Measurements from ENCODE around the gene LAIR1. TPM values are rescaled to one million over a fixed set of nuclear protein-coding genes. Genes with fewer than 3 reads are reported as not detected.

Gene LAIR1
- total RNA-seq (2014; rRNA removed; shearing (Covaris generic)) (1.3 TPM in 1 of 2 replicates, not detected in the other), polyA plus RNA-seq (2016; fragmentation: Nextera tagmentation; extraction: Ambion mirVana) (0.10 TPM in 2 replicates)
- long read RNA-seq: 0 reads

GRCh38 chr19:54364775-54365257, at the start of gene LAIR1:
TSS of gene LAIR1 (minus strand) at chr19:54364931. CDS start at chr19:54364804, 127 bp downstream.
- Histone ChIP-seq H3K27me3 (ENCODE audit: insufficient read depth) (no peaks in the 10 kb centered on the region), H2AFZ (peak within 1 kb of the TSS; percentile 59; the same call in 1 of the 2 replicates), H3K27ac (ENCODE audit: low read depth) (no peak within 1 kb of the TSS), H3K36me3 (ENCODE audit: insufficient read depth) (no peaks in the 10 kb centered on the region), H4K20me1 (replicated peaks; ENCODE audit: insufficient read depth) (no peaks in the 10 kb centered on the region), H3K9me2 (ENCODE audit: insufficient read depth) (no peaks in the 10 kb centered on the region), H3K79me2 (replicated peaks; ENCODE audit: insufficient read depth) (no peaks in the 10 kb centered on the region), H3K4me3 (no peak within 1 kb of the TSS), H3F3A (replicated peaks; ENCODE audit: low read depth) (no peaks in the 10 kb centered on the region), H3K4me1 (ENCODE audit: insufficient read depth) (0 out of 2 replicates have a peak, but pooled peaks cover 3% of the 10 kb centered on the region), H3K4me2 (no peak within 1 kb of the TSS)
- peak; percentile 43; the same call in 2 of the 3 replicates for ATAC-seq
- no peak for DNase-seq (ENCODE audit: low spot score)
- no peak for TF ChIP-seq CREB1 (CRISPR knock-in tag; IDR thresholded peaks at IDR 0.05; ENCODE audit: low read depth)
- TF ChIP-seq NANOG (IDR thresholded peaks at IDR 0.05; ENCODE audit: borderline replicate concordance): no peak
- TF ChIP-seq ZNF462 (CRISPR knock-in tag; IDR thresholded peaks at IDR 0.05): no peak
- TF ChIP-seq EZH2 (IDR thresholded peaks at IDR 0.05; ENCODE audit: low read depth, unreplicated experiment): no peak
- TF ChIP-seq REST (IDR thresholded peaks at IDR 0.05; ENCODE audit: unreplicated experiment): no peak
- TF ChIP-seq JUNB (IDR thresholded peaks at IDR 0.05; ENCODE audit: unreplicated experiment): no peak
- no peak for TF ChIP-seq ETS1 (IDR thresholded peaks at IDR 0.05)
- no peak for TF ChIP-seq CTCF (conservative IDR thresholded peaks at IDR 0.05; ENCODE audit: low read depth in 2 of 2)
- TF ChIP-seq EZH2phosphoT487 (IDR thresholded peaks at IDR 0.05; ENCODE audit: unreplicated experiment): no peak
- TF ChIP-seq ZNF114 (CRISPR knock-in tag; IDR thresholded peaks at IDR 0.05): no peak
- TF ChIP-seq POLR2AphosphoS5 (IDR thresholded peaks at IDR 0.05; ENCODE audit: low read depth): no peak
- no peak for TF ChIP-seq STAT1 (IDR thresholded peaks at IDR 0.05; ENCODE audit: unreplicated experiment)
- TF ChIP-seq ZNF331 (CRISPR knock-in tag; IDR thresholded peaks at IDR 0.05; ENCODE audit: low read depth): no peak
- Mint-ChIP-seq H3K27ac (no peak within 1 kb of the TSS), H3K4me1 (peaks cover 15% of the 10 kb centered on the region; the same call in 2 of the 3 replicates), H3K9me3 (no peaks in the 10 kb centered on the region), H3K27me3 (ENCODE audit: insufficient read depth, low read depth, poor library complexity) (peaks cover 7% of the 10 kb centered on the region), H3K4me3 (no peak within 1 kb of the TSS), H3K36me3 (ENCODE audit: low read depth) (no peaks in the 10 kb centered on the region)

Measured in GM23338 (cell line).